ENCODE data around the gene CNDP1. TPM values are rescaled to one million over a fixed set of nuclear protein-coding genes. Genes with fewer than 3 reads are reported as not detected.

Gene CNDP1
- total and polyA plus RNA-seq, 2 donors (not counting 1 experiment from before 2014, with no cell fraction given): 0.19 to 0.57 TPM

GRCh38 chr18:74546007-74546406, 11.7 kb downstream of the CNDP1 start:
- Histone ChIP-seq H3K27me3 (replicated peaks in 1 of 4; ENCODE audit: control extremely low read depth in 1 of 4, control insufficient read depth in 3 of 4, insufficient read depth in 4 of 4, low read length in 3 of 4) (no peaks in the 10 kb centered on the region), H3K27ac (ENCODE audit: low read length in 2 of 2) (no peak overlapping the region), H3K4me3 (ENCODE audit: control extremely low read depth in 1 of 5, extremely low read depth in 1 of 5, insufficient read depth in 1 of 5, low read depth in 2 of 5, low read length in 4 of 5) (no peak overlapping the region), H3K4me2 (replicated peaks; ENCODE audit: low read depth, low read length, poor library complexity, severe bottlenecking) (no peak overlapping the region), H3K9ac (ENCODE audit: low read length) (no peak overlapping the region), H3K9me3 (ENCODE audit: control extremely low read depth in 1 of 3, control insufficient read depth in 2 of 3, insufficient read depth in 1 of 3, low read length in 2 of 3) (peaks cover 0 to 23% (median 19%) of the 10 kb centered on the region in 3 donors), H3K79me2 (ENCODE audit: control insufficient read depth, insufficient read depth, low read length) (no peaks in the 10 kb centered on the region), H2AFZ (ENCODE audit: insufficient read depth, low read depth, low read length, poor library complexity, severe bottlenecking) (no peak overlapping the region), H4K20me1 (ENCODE audit: control insufficient read depth, insufficient read depth, low read length, poor library complexity, severe bottlenecking) (no peaks in the 10 kb centered on the region), H3K4me1 (ENCODE audit: control insufficient read depth in 2 of 2, insufficient read depth in 2 of 2, low read length in 2 of 2) (no peaks in the 10 kb centered on the region), H3K36me3 (replicated peaks in 1 of 2; ENCODE audit: control extremely low read depth in 1 of 2, control insufficient read depth in 1 of 2, extremely low read depth in 1 of 2, insufficient read depth in 2 of 2, low read length in 1 of 2) (no peaks in the 10 kb centered on the region)
- Mint-ChIP-seq H3K27me3 (peaks cover 2% of the 10 kb centered on the region), H3K4me3 (no peak overlapping the region), H3K4me1 (no peaks in the 10 kb centered on the region), H3K27ac (no peak overlapping the region), H3K9me3 (ENCODE audit: insufficient read depth) (peaks cover 5% of the 10 kb centered on the region)
- TF ChIP-seq EZH2 (IDR thresholded peaks at IDR 0.05; ENCODE audit: borderline replicate concordance, insufficient read depth, low read depth, low read length, poor library complexity, severe bottlenecking) (no peak), CTCF (IDR thresholded peaks at IDR 0.05) (no peak)
- no peak for ATAC-seq (ENCODE audit: low read depth)
- intact Hi-C loops (cut with micrococcal nuclease): no loop called here
- WGBS (ENCODE audit: insufficient coverage): 97% methylated on average over 5 of the region's 11 CpGs
- POLR2A ChIA-PET: no interaction called here
- no peak for DNase-seq
- CTCF ChIA-PET: interaction anchor here (1.1 kb wide), 1 partner anchor 192 kb away, joined by 3 read pairs; no protein-coding TSS in a partner anchor

GRCh38 chr18:74546751-74547530, 12.6 kb downstream of the CNDP1 start:
- Histone ChIP-seq H3K4me2 (replicated peaks; ENCODE audit: low read depth, low read length, poor library complexity, severe bottlenecking) (no peak overlapping the region), H3K9me3 (ENCODE audit: control extremely low read depth in 1 of 3, control insufficient read depth in 2 of 3, insufficient read depth in 1 of 3, low read length in 2 of 3) (peaks cover 0 to 19% (median 19%) of the 10 kb centered on the region in 3 donors), H4K20me1 (ENCODE audit: control insufficient read depth, insufficient read depth, low read length, poor library complexity, severe bottlenecking) (no peaks in the 10 kb centered on the region), H2AFZ (ENCODE audit: insufficient read depth, low read depth, low read length, poor library complexity, severe bottlenecking) (no peak overlapping the region), H3K4me1 (ENCODE audit: control insufficient read depth in 2 of 2, insufficient read depth in 2 of 2, low read length in 2 of 2) (no peaks in the 10 kb centered on the region), H3K27me3 (replicated peaks in 1 of 4; ENCODE audit: control extremely low read depth in 1 of 4, control insufficient read depth in 3 of 4, insufficient read depth in 4 of 4, low read length in 3 of 4) (no peaks in the 10 kb centered on the region), H3K79me2 (ENCODE audit: control insufficient read depth, insufficient read depth, low read length) (no peaks in the 10 kb centered on the region), H3K4me3 (ENCODE audit: control extremely low read depth in 1 of 5, extremely low read depth in 1 of 5, insufficient read depth in 1 of 5, low read depth in 2 of 5, low read length in 4 of 5) (no peak overlapping the region), H3K9ac (ENCODE audit: low read length) (no peak overlapping the region), H3K27ac (ENCODE audit: low read length in 2 of 2) (no peak overlapping the region), H3K36me3 (replicated peaks in 1 of 2; ENCODE audit: control extremely low read depth in 1 of 2, control insufficient read depth in 1 of 2, extremely low read depth in 1 of 2, insufficient read depth in 2 of 2, low read length in 1 of 2) (no peaks in the 10 kb centered on the region)
- Mint-ChIP-seq H3K27me3 (peaks cover 4% of the 10 kb centered on the region), H3K4me1 (no peaks in the 10 kb centered on the region), H3K9me3 (ENCODE audit: insufficient read depth) (peaks cover 5% of the 10 kb centered on the region), H3K27ac (no peak overlapping the region), H3K4me3 (no peak overlapping the region)
- TF ChIP-seq CTCF (IDR thresholded peaks at IDR 0.05) (no peak), EZH2 (IDR thresholded peaks at IDR 0.05; ENCODE audit: borderline replicate concordance, insufficient read depth, low read depth, low read length, poor library complexity, severe bottlenecking) (no peak)
- 67% methylated on average over 7 of the region's 9 CpGs for WGBS (ENCODE audit: insufficient coverage)
- ATAC-seq (ENCODE audit: low read depth) (no peak), DNase-seq (no peak)
- ChIA-PET CTCF (interaction anchor here (1.1 kb wide), 1 partner anchor 193 kb away, joined by 3 read pairs; no protein-coding TSS in a partner anchor), POLR2A (no interaction called here)
- intact Hi-C loops (cut with micrococcal nuclease): no loop called here

Measured in B cell (primary cell).